Loucy (cell line): ENCODE measurements around the gene GAN.

Experiments
- H2AFZ ChIP-seq: fragments of 200-600 bp; sonication (generic); 2 replicates; pipeline ENCODE4 v1.6.0; 2016; ENCODE audit warnings: antibody characterized with exemption, mild to moderate bottlenecking, low read length, moderate library complexity
- H3F3A ChIP-seq: fragments of 200-600 bp; 2 replicates; pipeline ENCODE4 v1.6.0; 2016; ENCODE audit warnings: antibody characterized with exemption, low read depth, mild to moderate bottlenecking
- H3K27me3 ChIP-seq: fragments of 200-600 bp; sonication (generic); 2 replicates; pipeline ENCODE4 v1.6.1; 2014; ENCODE audit warnings: low read length, mild to moderate bottlenecking; ENCODE audit not compliant: insufficient read depth, poor library complexity, severe bottlenecking
- H3K36me3 ChIP-seq: fragments of 200-600 bp; sonication (generic); 2 replicates; pipeline ENCODE4 v1.6.1; 2016; ENCODE audit warnings: low read length; ENCODE audit not compliant: insufficient read depth
- H3K4me1 ChIP-seq: fragments of 200-600 bp; sonication (generic); 2 replicates; pipeline ENCODE4 v1.5.1; 2014; ENCODE audit warnings: low read length, mild to moderate bottlenecking; ENCODE audit not compliant: insufficient read depth, poor library complexity, severe bottlenecking
- H3K4me2 ChIP-seq: fragments of 200-600 bp; sonication (generic); 2 replicates; pipeline ENCODE4 v1.6.0; 2014; ENCODE audit warnings: antibody characterized with exemption, low read length, low read depth, mild to moderate bottlenecking; ENCODE audit not compliant: poor library complexity, severe bottlenecking
- H3K4me3 ChIP-seq: fragments of 200-600 bp; sonication (generic); 2 replicates; pipeline ENCODE4 v1.5.1; 2014; ENCODE audit warnings: low read length, mild to moderate bottlenecking, mixed read lengths; ENCODE audit not compliant: poor library complexity, severe bottlenecking
- H3K79me2 ChIP-seq: fragments of 200-600 bp; sonication (generic); 2 replicates; pipeline ENCODE4 v1.6.1; 2014; ENCODE audit warnings: low read length; ENCODE audit not compliant: insufficient read depth
- H3K9ac ChIP-seq: fragments of 200-600 bp; sonication (generic); 2 replicates; pipeline ENCODE4 v1.6.0; 2014; ENCODE audit warnings: mild to moderate bottlenecking, low read depth, low read length, moderate library complexity; ENCODE audit not compliant: poor library complexity, severe bottlenecking
- H3K9me2 ChIP-seq: fragments of 200-600 bp; sonication (generic); replicated peaks from 2 replicates; pipeline ENCODE4 v1.6.1; 2016; ENCODE audit warnings: low read depth, low read length, mixed read lengths
- H3K9me3 ChIP-seq: fragments of 200-600 bp; sonication (generic); 2 replicates; pipeline ENCODE4 v1.6.1; 2014; ENCODE audit warnings: mild to moderate bottlenecking, antibody characterized with exemption, low read length, low read depth; ENCODE audit not compliant: insufficient read depth
- H4K20me1 ChIP-seq: fragments of 200-600 bp; sonication (generic); 2 replicates; pipeline ENCODE4 v1.6.0; 2014; ENCODE audit warnings: antibody characterized with exemption, low read length, mild to moderate bottlenecking; ENCODE audit not compliant: insufficient read depth, poor library complexity, severe bottlenecking
- CTCF ChIP-seq: fragments of 200-600 bp; sonication (generic); conservative IDR thresholded peaks from 2 replicates; pipeline ENCODE4 v1.5.1; 2014; ENCODE audit warnings: mild to moderate bottlenecking, antibody characterized with exemption, low read length
- EZH2phosphoT487 ChIP-seq: fragments of 200-600 bp; IDR thresholded peaks from 2 replicates; pipeline ENCODE4 v1.6.1; 2018; ENCODE audit warnings: antibody characterized with exemption, mild to moderate bottlenecking, moderate library complexity, borderline replicate concordance

GAN gene

GRCh38 chr16:81314603-81315270 is at the start of gene GAN:
Gene GAN, plus strand, starts transcription at chr16:81314962. Its CDS starts 152 bp downstream, at chr16:81315114.
- peak within 1 kb of the TSS; percentile 91 for H2AFZ ChIP-seq
- peaks cover 66% of the 10 kb centered on the region for H3K79me2 ChIP-seq
- no peak for TF ChIP-seq EZH2phosphoT487
- TF ChIP-seq CTCF: no peak

GRCh38 chr16:81265052-81265451 is 49.7 kb upstream of the GAN start:
- Histone ChIP-seq H3K9me3 (no peaks in the 10 kb centered on the region), H4K20me1 (no peaks in the 10 kb centered on the region), H3K27me3 (no peaks in the 10 kb centered on the region), H3K9me2 (no peaks in the 10 kb centered on the region), H2AFZ (no peak overlapping the region), H3K79me2 (no peaks in the 10 kb centered on the region), H3K4me3 (no peak overlapping the region), H3K4me2 (no peak overlapping the region), H3K4me1 (no peaks in the 10 kb centered on the region), H3K9ac (no peak overlapping the region), H3K36me3 (no peaks in the 10 kb centered on the region), H3F3A (no peaks in the 10 kb centered on the region)
- TF ChIP-seq CTCF: no peak
- no peak for TF ChIP-seq EZH2phosphoT487

More at GRCh38 chr16:81314603-81315270, at the start of gene GAN:
- Histone ChIP-seq H3K9me2 (no peaks in the 10 kb centered on the region), H3K36me3 (no peaks in the 10 kb centered on the region), H3F3A (no peaks in the 10 kb centered on the region), H3K4me2 (peak within 1 kb of the TSS; percentile 100), H3K27me3 (no peaks in the 10 kb centered on the region), H4K20me1 (peaks cover 22% of the 10 kb centered on the region), H3K9me3 (no peaks in the 10 kb centered on the region), H3K9ac (peak within 1 kb of the TSS; percentile 82), H3K4me1 (peaks cover 52% of the 10 kb centered on the region), H3K4me3 (peak within 1 kb of the TSS; percentile 86)

GRCh38 chr16:81265658-81266451 is 48.9 kb upstream of the GAN start:
- no peak overlapping the region for H3K9ac ChIP-seq

More at GRCh38 chr16:81265658-81266451, 48.9 kb upstream of the GAN start:
- no peak overlapping the region for H3K4me3 ChIP-seq
- no peaks in the 10 kb centered on the region for H3K79me2 ChIP-seq
- H3F3A ChIP-seq: no peaks in the 10 kb centered on the region
- H3K9me3 ChIP-seq: no peaks in the 10 kb centered on the region
- H4K20me1 ChIP-seq: no peaks in the 10 kb centered on the region
- H3K4me1 ChIP-seq: no peaks in the 10 kb centered on the region
- no peaks in the 10 kb centered on the region for H3K9me2 ChIP-seq
- H3K36me3 ChIP-seq: no peaks in the 10 kb centered on the region
- H3K27me3 ChIP-seq: no peaks in the 10 kb centered on the region
- no peak overlapping the region for H2AFZ ChIP-seq
- H3K4me2 ChIP-seq: no peak overlapping the region
- TF ChIP-seq EZH2phosphoT487: no peak
- no peak for TF ChIP-seq CTCF
